KMS-11 (cell line): ENCODE measurements around the gene SLC6A5.
"Not testable (repeated sequence)": the region's sequence is repeated elsewhere in the genome, so short reads cannot be mapped to it uniquely, and the experiment has no call there.

Experiments
- H2AFZ ChIP-seq: fragments of 200-600 bp; sonication (generic); 2 replicates; pipeline ENCODE4 v1.6.1; 2016; ENCODE audit warnings: antibody characterized with exemption, mixed run types, low read depth
- H3K27ac ChIP-seq: fragments of 200-600 bp; sonication (generic); 2 replicates; pipeline ENCODE4 v1.6.1; 2016; ENCODE audit warnings: mild to moderate bottlenecking, mixed run types
- H3K27me3 ChIP-seq: fragments of 200-600 bp; sonication (generic); 2 replicates; pipeline ENCODE4 v1.6.1; 2017; ENCODE audit warnings: mild to moderate bottlenecking, low read depth, mixed run types, moderate library complexity; ENCODE audit not compliant: insufficient read depth
- H3K36me3 ChIP-seq: fragments of 200-600 bp; sonication (generic); 2 replicates; pipeline ENCODE4 v1.6.1; 2017; ENCODE audit warnings: mild to moderate bottlenecking, mixed run types; ENCODE audit not compliant: insufficient read depth
- H3K4me1 ChIP-seq: fragments of 200-600 bp; sonication (generic); 2 replicates; pipeline ENCODE4 v1.6.1; 2016; ENCODE audit warnings: mild to moderate bottlenecking, low read depth, mixed run types; ENCODE audit not compliant: poor library complexity, severe bottlenecking
- H3K4me2 ChIP-seq: fragments of 200-600 bp; sonication (generic); 2 replicates; pipeline ENCODE4 v1.7.0; 2016; ENCODE audit warnings: mild to moderate bottlenecking, mixed run types
- H3K4me3 ChIP-seq: fragments of 200-600 bp; sonication (generic); IDR thresholded peaks from 2 replicates; pipeline ENCODE4 v1.6.1; 2017; ENCODE audit warnings: low read depth, low read length, mixed read lengths; ENCODE audit not compliant: insufficient read depth
- H3K79me2 ChIP-seq: fragments of 200-600 bp; sonication (generic); 2 replicates; pipeline ENCODE4 v1.6.1; 2016; ENCODE audit warnings: low read depth, mixed run types; ENCODE audit not compliant: insufficient read depth
- H3K9ac ChIP-seq: fragments of 200-600 bp; sonication (generic); 2 replicates; pipeline ENCODE4 v1.6.1; 2016; ENCODE audit warnings: mild to moderate bottlenecking, mixed run types
- H4K20me1 ChIP-seq: fragments of 200-600 bp; sonication (generic); 2 replicates; pipeline ENCODE4 v1.6.1; 2016; ENCODE audit warnings: mild to moderate bottlenecking, mixed run types; ENCODE audit not compliant: insufficient read depth
- CTCF ChIP-seq: fragments of 200-600 bp; sonication (generic); conservative IDR thresholded peaks from 2 replicates; pipeline ENCODE4 v1.6.1; 2017; ENCODE audit warnings: low read depth, mild to moderate bottlenecking, antibody characterized with exemption, low read length, moderate library complexity, mixed read lengths

The SLC6A5 gene

GRCh38 chr11:20566591-20567434 lies 32.6 kb upstream of the SLC6A5 start:
- H3K79me2 ChIP-seq, result no peaks in the 10 kb centered on the region
- H3K27ac ChIP-seq, result no peak overlapping the region
- H3K4me1 ChIP-seq, result no peaks in the 10 kb centered on the region
- H4K20me1 ChIP-seq, result no peaks in the 10 kb centered on the region
- H3K36me3 ChIP-seq, result no peaks in the 10 kb centered on the region
- no peak overlapping the region for H3K4me2 ChIP-seq
- H3K4me3 ChIP-seq, result no peak overlapping the region
- no peak for TF ChIP-seq CTCF
- H3K27me3 ChIP-seq, result no peaks in the 10 kb centered on the region
- no peak overlapping the region for H3K9ac ChIP-seq
- no peak overlapping the region for H2AFZ ChIP-seq

- not testable (repeated sequence) for H3K9ac ChIP-seq, H3K27ac ChIP-seq, H4K20me1 ChIP-seq, H3K36me3 ChIP-seq, H3K4me2 ChIP-seq, H3K4me3 ChIP-seq, H3K4me1 ChIP-seq, H3K27me3 ChIP-seq, H3K79me2 ChIP-seq, H2AFZ ChIP-seq
Measured at GRCh38 chr11:20579725-20580124, 19.7 kb upstream of the SLC6A5 start.

GRCh38 chr11:20583201-20583600 lies 16.2 kb upstream of the SLC6A5 start:
- Histone ChIP-seq H3K79me2 (no peaks in the 10 kb centered on the region), H3K36me3 (no peaks in the 10 kb centered on the region), H3K4me2 (no peak overlapping the region), H3K27me3 (no peaks in the 10 kb centered on the region), H4K20me1 (no peaks in the 10 kb centered on the region), H3K4me3 (no peak overlapping the region), H3K27ac (no peak overlapping the region), H3K4me1 (no peaks in the 10 kb centered on the region), H2AFZ (no peak overlapping the region), H3K9ac (no peak overlapping the region)
- TF ChIP-seq CTCF, result no peak

DNA sequence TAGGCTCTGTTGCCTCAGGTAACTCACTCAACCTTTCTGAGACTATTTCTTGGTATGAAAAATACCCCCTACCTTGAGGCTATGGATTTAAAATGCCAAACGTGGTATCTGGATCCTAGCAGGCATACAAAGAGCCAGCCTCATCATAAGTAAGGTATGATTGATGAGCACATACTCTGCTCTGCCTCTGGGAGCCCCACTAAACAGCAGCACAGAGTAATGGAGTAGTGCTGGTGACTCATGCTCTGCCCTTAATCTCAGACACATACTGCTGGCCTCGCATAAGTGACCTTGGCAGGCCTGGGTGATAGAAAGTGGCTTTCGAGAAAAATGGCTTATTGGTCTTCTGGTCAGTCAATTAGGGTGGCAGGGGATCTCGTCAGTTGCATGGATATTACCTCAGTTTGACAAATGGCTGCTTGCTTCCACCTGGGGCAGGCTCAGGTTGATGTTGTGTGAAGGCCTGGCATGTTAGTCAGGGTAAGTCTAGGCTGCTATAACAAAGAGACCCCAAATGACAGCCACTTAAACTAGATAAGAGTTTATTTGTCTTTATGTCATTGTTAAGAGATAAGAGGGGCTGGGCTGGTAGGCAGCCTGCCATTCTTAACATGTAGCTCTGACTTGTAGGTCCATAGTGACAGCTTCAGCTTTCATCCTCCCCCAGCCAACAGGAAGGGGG lies 15.2 kb upstream of the SLC6A5 start:
- no peaks in the 10 kb centered on the region for H4K20me1 ChIP-seq
- no peaks in the 10 kb centered on the region for H3K27me3 ChIP-seq
- H3K79me2 ChIP-seq, result no peaks in the 10 kb centered on the region
- H3K36me3 ChIP-seq, result no peaks in the 10 kb centered on the region
- H3K4me3 ChIP-seq, result no peak overlapping the region
- TF ChIP-seq CTCF, result no peak
- H3K9ac ChIP-seq, result no peak overlapping the region
- no peak overlapping the region for H2AFZ ChIP-seq
- H3K27ac ChIP-seq, result no peak overlapping the region
- H3K4me1 ChIP-seq, result no peaks in the 10 kb centered on the region
- no peak overlapping the region for H3K4me2 ChIP-seq

- H3K4me2 ChIP-seq, result no peak overlapping the region
- TF ChIP-seq CTCF, result no peak
- no peak overlapping the region for H3K9ac ChIP-seq
- H3K27me3 ChIP-seq, result no peaks in the 10 kb centered on the region
- H2AFZ ChIP-seq, result no peak overlapping the region
- no peak overlapping the region for H3K4me3 ChIP-seq
- no peaks in the 10 kb centered on the region for H4K20me1 ChIP-seq
- H3K4me1 ChIP-seq, result no peaks in the 10 kb centered on the region
- no peaks in the 10 kb centered on the region for H3K79me2 ChIP-seq
- H3K27ac ChIP-seq, result no peak overlapping the region
- H3K36me3 ChIP-seq, result no peaks in the 10 kb centered on the region
Measured at GRCh38 chr11:20589796-20590195, 9.6 kb upstream of the SLC6A5 start.
